Left hindlimb (tissue), 1 donor: ENCODE data around the gene OR52D1.

ENCODE experiments used
- DNase-seq: peaks from one replicate; pipeline ENCODE4 v3.0.0-alpha.2; 2018

The OR52D1 gene

GRCh38 chr11:5514841-5515240 is 26.4 kb downstream of the OR52D1 start:
- no peak for DNase-seq

- DNase-seq, result no peak
Measured at GRCh38 chr11:5516599-5516998, 28.1 kb downstream of the OR52D1 start, which contains the start of gene UBQLNL. Gene UBQLNL (minus strand): TSS chr11:5516699. CDS start chr11:5516441, 258 bp downstream.

GRCh38 chr11:5521540-5521939 is 33.1 kb downstream of the OR52D1 start:
- DNase-seq, result no peak

- no peak for DNase-seq
Measured at GRCh38 chr11:5522308-5522707, 33.8 kb downstream of the OR52D1 start.

GRCh38 chr11:5524756-5525155 is 36.3 kb downstream of the OR52D1 start:
- DNase-seq, result no peak

- DNase-seq, result no peak
Measured at GRCh38 chr11:5527716-5528115, 39.2 kb downstream of the OR52D1 start.

GRCh38 chr11:5528495-5528894 is 40.0 kb downstream of the OR52D1 start:
- DNase-seq, result no peak

- DNase-seq, result no peak
Measured at GRCh38 chr11:5531053-5531831, 42.8 kb downstream of the OR52D1 start.

- DNase-seq, result no peak
Measured at GRCh38 chr11:5534046-5534445, 45.6 kb downstream of the OR52D1 start.

GRCh38 chr11:5536482-5536881 is 48.0 kb downstream of the OR52D1 start:
- no peak for DNase-seq
